ENCODE results near the gene CADPS2. TPM values are rescaled to one million over a fixed set of nuclear protein-coding genes. Genes with fewer than 3 reads are reported as not detected.

Gene CADPS2
- total RNA-seq, 2 donors from 2014 or later, result 4.3 to 11.7 TPM

DNA sequence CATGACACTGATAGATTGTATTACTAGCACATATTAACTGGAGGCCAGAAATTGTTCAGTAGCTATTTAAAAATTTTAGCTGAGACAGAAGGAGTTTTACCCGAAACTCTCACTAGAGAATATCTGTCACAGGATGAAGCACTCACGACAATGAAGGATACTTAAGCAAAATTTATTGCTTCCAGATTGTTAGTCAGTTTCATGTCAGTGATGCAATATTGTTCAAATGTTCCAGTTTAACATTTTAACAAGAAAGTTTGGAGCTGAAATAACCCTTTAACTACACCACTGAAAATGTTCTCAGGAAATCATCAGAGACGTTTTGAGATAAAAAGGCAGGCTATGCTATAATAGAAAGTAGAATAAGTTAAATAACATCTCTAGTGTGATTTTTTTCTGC is 15.0 kb upstream of the CADPS2 start:
- 86 to 90% methylated on average over 2 of the region's 3 CpGs for WGBS, 2 experiments (ENCODE audit: insufficient coverage in 1 of 2, insufficient read length in 1 of 2)
- no peak for DNase-seq
- no peak overlapping the region for H3K27ac Mint-ChIP-seq
- H3K4me1 Mint-ChIP-seq, result no peaks in the 10 kb centered on the region
- no peaks in the 10 kb centered on the region for H3K36me3 Mint-ChIP-seq (ENCODE audit: low read depth)
- no peaks in the 10 kb centered on the region for H3K27me3 ChIP-seq (ENCODE audit: control insufficient read depth, insufficient read depth, low read length, poor library complexity, severe bottlenecking)
- H3K4me1 ChIP-seq (ENCODE audit: control insufficient read depth, insufficient read depth, low read length), result no peaks in the 10 kb centered on the region
- H3K9me3 Mint-ChIP-seq, result no peaks in the 10 kb centered on the region
- H3K4me3 Mint-ChIP-seq, result no peak overlapping the region
- TF ChIP-seq, protein P1, sequence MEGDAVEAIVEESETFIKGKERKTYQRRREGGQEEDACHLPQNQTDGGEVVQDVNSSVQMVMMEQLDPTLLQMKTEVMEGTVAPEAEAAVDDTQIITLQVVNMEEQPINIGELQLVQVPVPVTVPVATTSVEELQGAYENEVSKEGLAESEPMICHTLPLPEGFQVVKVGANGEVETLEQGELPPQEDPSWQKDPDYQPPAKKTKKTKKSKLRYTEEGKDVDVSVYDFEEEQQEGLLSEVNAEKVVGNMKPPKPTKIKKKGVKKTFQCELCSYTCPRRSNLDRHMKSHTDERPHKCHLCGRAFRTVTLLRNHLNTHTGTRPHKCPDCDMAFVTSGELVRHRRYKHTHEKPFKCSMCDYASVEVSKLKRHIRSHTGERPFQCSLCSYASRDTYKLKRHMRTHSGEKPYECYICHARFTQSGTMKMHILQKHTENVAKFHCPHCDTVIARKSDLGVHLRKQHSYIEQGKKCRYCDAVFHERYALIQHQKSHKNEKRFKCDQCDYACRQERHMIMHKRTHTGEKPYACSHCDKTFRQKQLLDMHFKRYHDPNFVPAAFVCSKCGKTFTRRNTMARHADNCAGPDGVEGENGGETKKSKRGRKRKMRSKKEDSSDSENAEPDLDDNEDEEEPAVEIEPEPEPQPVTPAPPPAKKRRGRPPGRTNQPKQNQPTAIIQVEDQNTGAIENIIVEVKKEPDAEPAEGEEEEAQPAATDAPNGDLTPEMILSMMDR (conservative IDR thresholded peaks at IDR 0.05), result no peak
- H3K9ac ChIP-seq (ENCODE audit: extremely low read depth, low read length, poor library complexity, severe bottlenecking), result no peak overlapping the region
- H3K36me3 ChIP-seq (ENCODE audit: control insufficient read depth, insufficient read depth, low read length), result no peaks in the 10 kb centered on the region
- no peak overlapping the region for H3K27ac ChIP-seq (ENCODE audit: low read depth, low read length)
- H3K9me3 ChIP-seq (ENCODE audit: control insufficient read depth, low read length), result no peaks in the 10 kb centered on the region
- H3K27me3 Mint-ChIP-seq (ENCODE audit: insufficient read depth), result no peaks in the 10 kb centered on the region
- H3K4me3 ChIP-seq (ENCODE audit: low read length), result no peak overlapping the region

DNA sequence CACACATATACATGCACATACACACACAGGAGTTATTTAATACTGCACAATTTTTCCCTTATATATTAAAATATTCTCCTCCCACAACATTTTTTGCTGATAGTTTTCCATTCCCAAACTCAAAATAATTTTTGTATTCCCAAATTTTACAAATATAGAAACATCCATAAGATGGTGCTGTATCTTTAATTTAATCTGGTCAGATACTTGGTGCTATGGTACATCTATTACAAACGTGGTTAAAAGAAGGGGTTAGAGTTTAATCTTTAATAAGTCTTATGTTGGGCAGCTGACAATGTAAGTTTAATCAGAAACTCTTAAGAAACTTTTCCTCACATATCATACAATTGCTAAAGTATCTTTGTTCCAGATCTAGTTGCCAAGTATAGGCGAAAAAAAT is 10.2 kb upstream of the CADPS2 start:
- Mint-ChIP-seq H3K4me3 (no peak overlapping the region), H3K4me1 (no peaks in the 10 kb centered on the region), H3K27ac (no peak overlapping the region), H3K9me3 (peaks cover 2% of the 10 kb centered on the region), H3K36me3 (ENCODE audit: low read depth) (no peaks in the 10 kb centered on the region), H3K27me3 (ENCODE audit: insufficient read depth) (no peaks in the 10 kb centered on the region)
- H3K27ac ChIP-seq (ENCODE audit: low read depth, low read length), result no peak overlapping the region
- no peak for DNase-seq
- no peaks in the 10 kb centered on the region for H3K27me3 ChIP-seq (ENCODE audit: control insufficient read depth, insufficient read depth, low read length, poor library complexity, severe bottlenecking)
- no peaks in the 10 kb centered on the region for H3K9me3 ChIP-seq (ENCODE audit: control insufficient read depth, low read length)
- H3K36me3 ChIP-seq (ENCODE audit: control insufficient read depth, insufficient read depth, low read length), result no peaks in the 10 kb centered on the region
- no peak overlapping the region for H3K4me3 ChIP-seq (ENCODE audit: low read length)
- no peaks in the 10 kb centered on the region for H3K4me1 ChIP-seq (ENCODE audit: control insufficient read depth, insufficient read depth, low read length)
- 77 to 100% methylated on average over 1 to 2 of the region's 2 CpGs for WGBS, 2 experiments (ENCODE audit: insufficient coverage in 1 of 2, insufficient read length in 1 of 2)
- no peak overlapping the region for H3K9ac ChIP-seq (ENCODE audit: extremely low read depth, low read length, poor library complexity, severe bottlenecking)
- TF ChIP-seq, protein P1 (conservative IDR thresholded peaks at IDR 0.05), result no peak

DNA sequence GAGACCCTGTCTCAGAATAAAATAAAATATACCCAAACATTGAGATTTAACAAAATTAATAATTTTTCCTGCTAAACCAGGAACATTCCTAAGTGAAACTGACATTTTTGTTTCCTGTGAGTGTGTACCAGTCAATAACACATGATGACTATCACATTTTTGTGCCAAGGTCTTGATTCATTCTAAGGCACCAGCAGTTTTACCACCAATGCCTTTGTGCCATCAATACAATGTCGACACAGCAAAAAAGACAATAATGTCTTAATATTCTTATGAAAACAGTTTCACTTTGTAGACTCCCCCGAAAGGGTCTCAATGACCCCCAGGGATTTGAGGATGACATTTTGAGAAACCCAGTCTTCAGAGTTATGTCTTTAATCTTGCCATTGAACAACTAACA is 7.2 kb upstream of the CADPS2 start:
- H3K27me3 Mint-ChIP-seq (ENCODE audit: insufficient read depth), result peaks cover 9% of the 10 kb centered on the region

More for the DNA sequence above, 7.2 kb upstream of the CADPS2 start:
- no peaks in the 10 kb centered on the region for H3K4me1 ChIP-seq (ENCODE audit: control insufficient read depth, insufficient read depth, low read length)
- H3K9ac ChIP-seq (ENCODE audit: extremely low read depth, low read length, poor library complexity, severe bottlenecking), result no peak overlapping the region
- no peak overlapping the region for H3K27ac ChIP-seq (ENCODE audit: low read depth, low read length)
- Mint-ChIP-seq H3K36me3 (ENCODE audit: low read depth) (no peaks in the 10 kb centered on the region), H3K9me3 (peaks cover 2% of the 10 kb centered on the region), H3K4me1 (no peaks in the 10 kb centered on the region), H3K4me3 (no peak overlapping the region), H3K27ac (no peak overlapping the region)
- TF ChIP-seq, protein P1 (conservative IDR thresholded peaks at IDR 0.05), result no peak
- DNase-seq, result no peak
- H3K27me3 ChIP-seq (ENCODE audit: control insufficient read depth, insufficient read depth, low read length, poor library complexity, severe bottlenecking), result peaks cover 12% of the 10 kb centered on the region
- no peaks in the 10 kb centered on the region for H3K36me3 ChIP-seq (ENCODE audit: control insufficient read depth, insufficient read depth, low read length)
- no peaks in the 10 kb centered on the region for H3K9me3 ChIP-seq (ENCODE audit: control insufficient read depth, low read length)
- no peak overlapping the region for H3K4me3 ChIP-seq (ENCODE audit: low read length)
- WGBS, 2 experiments (ENCODE audit: insufficient coverage in 1 of 2, insufficient read length in 1 of 2), result 80 to 94% methylated on average over 1 to 2 of the region's 2 CpGs
